ENCODE results near the gene GNG13. TPM values are rescaled to one million over a fixed set of nuclear protein-coding genes. Genes with fewer than 3 reads are reported as not detected.

The GNG13 gene
- total RNA-seq, 1 experiment from 2014 or later: not detected

GRCh38 chr16:791131-791530 lies 9.4 kb downstream of the GNG13 start:
- H3K36me3 Mint-ChIP-seq (ENCODE audit: insufficient read depth in 1 of 3, low read depth in 3 of 3): peaks cover 12 to 38% (median 23%) of the 10 kb centered on the region in 3 experiments; a peak in 6 of 7 replicates
- Histone ChIP-seq H3K27ac (ENCODE audit: insufficient read length, low read depth, low read length) (no peak overlapping the region), H4K5ac (ENCODE audit: insufficient read length, low read depth, low read length) (no peak overlapping the region), H2AFZ (ENCODE audit: low read length) (no peak overlapping the region), H3K9ac (ENCODE audit: extremely low read depth, insufficient read length, low read length) (no peak overlapping the region), H3K18ac (ENCODE audit: insufficient read length, low read depth, low read length) (no peak overlapping the region), H3K9me3 (ENCODE audit: control insufficient read depth, low read depth, low read length) (no peaks in the 10 kb centered on the region), H3K4me2 (ENCODE audit: insufficient read depth, insufficient read length, low read length) (no peak overlapping the region), H3K14ac (ENCODE audit: insufficient read depth, low read length) (no peak overlapping the region), H3K23ac (ENCODE audit: insufficient read length, low read depth, low read length) (no peak overlapping the region), H3K56ac (ENCODE audit: insufficient read length, low read depth, low read length) (no peak overlapping the region), H3T11ph (ENCODE audit: low read length) (no peak overlapping the region), H3K23me2 (ENCODE audit: insufficient read length, low read depth, low read length, poor library complexity, severe bottlenecking) (peaks cover 11% of the 10 kb centered on the region), H3K4ac (ENCODE audit: low read depth, low read length) (no peak overlapping the region), H3K79me1 (ENCODE audit: insufficient read depth, low read depth, low read length, poor library complexity, severe bottlenecking) (peaks cover 2% of the 10 kb centered on the region), H3K79me2 (ENCODE audit: insufficient read depth, low read length) (no peaks in the 10 kb centered on the region; the same call in 1 of the 2 replicates), H2BK15ac (ENCODE audit: low read depth, low read length) (no peak overlapping the region), H3K27me3 (ENCODE audit: insufficient read depth, low read length) (no peaks in the 10 kb centered on the region), H2BK12ac (ENCODE audit: insufficient read length, low read depth, low read length) (no peak overlapping the region), H2BK5ac (ENCODE audit: insufficient read length, low read length) (no peak overlapping the region), H4K91ac (ENCODE audit: insufficient read length, low read depth, low read length) (no peak overlapping the region), H4K20me1 (ENCODE audit: control insufficient read depth, insufficient read depth, insufficient read length) (no peaks in the 10 kb centered on the region), H3K4me1 (ENCODE audit: insufficient read depth, low read length) (no peaks in the 10 kb centered on the region), H2AK5ac (ENCODE audit: insufficient read length, low read length) (no peak overlapping the region), H4K8ac (replicated peaks; ENCODE audit: insufficient read length, low read depth, low read length) (no peak overlapping the region), H2BK20ac (ENCODE audit: low read depth, low read length, poor library complexity, severe bottlenecking) (no peak overlapping the region), H2BK120ac (ENCODE audit: low read depth, low read length, poor library complexity, severe bottlenecking) (no peak overlapping the region)
- no peak for TF ChIP-seq CTCF (conservative IDR thresholded peaks at IDR 0.05)
- DNase-seq: no peak
- peaks cover 0 to 2% of the 10 kb centered on the region in 2 experiments; a peak in 1 of 4 replicates for H3K4me1 Mint-ChIP-seq
- H3K9me3 Mint-ChIP-seq: no peaks in the 10 kb centered on the region
- WGBS (ENCODE audit: extremely low coverage, insufficient read length, low lambda C conversion rate): no CpG with 5 or more reads among the region's 23 CpGs
- no peak overlapping the region; a peak in 1 of 7 replicates for H3K27ac Mint-ChIP-seq
- no peaks in the 10 kb centered on the region for H3K27me3 Mint-ChIP-seq (ENCODE audit: low read depth)
- no peak overlapping the region for H3K4me3 Mint-ChIP-seq
